Measurements from ENCODE around the gene CCNE1.

The CCNE1 gene

GRCh38 chr19:29811125-29812079 lies at the start of gene CCNE1:
CCNE1 (plus strand) TSS chr19:29811991; CDS start chr19:29812556, 565 bp downstream.
- peak; percentile 91 for DNase-seq

GRCh38 chr19:29763196-29763595 lies 48.6 kb upstream of the CCNE1 start:
- no peak for DNase-seq

- DNase-seq = no peak
Observed at GRCh38 chr19:29764361-29764760, 47.4 kb upstream of the CCNE1 start.

GRCh38 chr19:29766100-29766499 lies 45.7 kb upstream of the CCNE1 start:
- DNase-seq = no peak

GRCh38 chr19:29767039-29767735 lies 44.6 kb upstream of the CCNE1 start:
- DNase-seq = no peak

- no peak for DNase-seq
Observed at GRCh38 chr19:29768166-29768565, 43.6 kb upstream of the CCNE1 start.

GRCh38 chr19:29769997-29770396 lies 41.8 kb upstream of the CCNE1 start:
- no peak for DNase-seq

- DNase-seq = no peak
Observed at GRCh38 chr19:29770648-29771047, 41.1 kb upstream of the CCNE1 start.

GRCh38 chr19:29771708-29772414 lies 39.9 kb upstream of the CCNE1 start:
- peak; percentile 13 for DNase-seq

- no peak for DNase-seq
Observed at GRCh38 chr19:29772696-29773095, 39.1 kb upstream of the CCNE1 start.

- no peak for DNase-seq
Observed at GRCh38 chr19:29773141-29773540, 38.6 kb upstream of the CCNE1 start.

GRCh38 chr19:29774126-29774525 lies 37.7 kb upstream of the CCNE1 start:
- DNase-seq = no peak

- DNase-seq = no peak
Observed at GRCh38 chr19:29777781-29778309, 33.9 kb upstream of the CCNE1 start.

- no peak for DNase-seq
Observed at GRCh38 chr19:29779921-29780320, 31.9 kb upstream of the CCNE1 start.

GRCh38 chr19:29781386-29782259 lies 30.2 kb upstream of the CCNE1 start:
- DNase-seq = no peak

GRCh38 chr19:29782260-29782580 lies 29.6 kb upstream of the CCNE1 start:
- DNase-seq = no peak

- DNase-seq = no peak
Observed at GRCh38 chr19:29783627-29784190, 28.1 kb upstream of the CCNE1 start.

- DNase-seq = no peak
Observed at GRCh38 chr19:29784598-29785223, 27.1 kb upstream of the CCNE1 start.

GRCh38 chr19:29785360-29785759 lies 26.4 kb upstream of the CCNE1 start:
- no peak for DNase-seq

GRCh38 chr19:29785955-29786589 lies 25.7 kb upstream of the CCNE1 start:
- no peak for DNase-seq

GRCh38 chr19:29787281-29787680 lies 24.5 kb upstream of the CCNE1 start:
- no peak for DNase-seq

Measured in CD4-positive, alpha-beta T cell treated with Interferon gamma for 1 hour (primary cell).